NCI-H446 treated with DMSO at 0.1 percent for 48 hours (cell line): ENCODE data around the gene PSMD13.
"Not testable (repeated sequence)": the region's sequence is repeated elsewhere in the genome, so short reads cannot be mapped to it uniquely, and the experiment has no call there.

Experiments used
- DNase-seq: peaks from one replicate; lab custom pipeline; 2025; lab: John Stamatoyannopoulos, UW

PSMD13 gene

GRCh38 chr11:276219-276618 lies 39.4 kb downstream of the PSMD13 start:
- no peak for DNase-seq

- DNase-seq, result no peak
Measured at GRCh38 chr11:278001-278951, 41.5 kb downstream of the PSMD13 start, which contains the start of gene NLRP6. TSS of gene NLRP6 (plus strand) at chr11:278407. CDS start at chr11:278570, 163 bp downstream.

DNA sequence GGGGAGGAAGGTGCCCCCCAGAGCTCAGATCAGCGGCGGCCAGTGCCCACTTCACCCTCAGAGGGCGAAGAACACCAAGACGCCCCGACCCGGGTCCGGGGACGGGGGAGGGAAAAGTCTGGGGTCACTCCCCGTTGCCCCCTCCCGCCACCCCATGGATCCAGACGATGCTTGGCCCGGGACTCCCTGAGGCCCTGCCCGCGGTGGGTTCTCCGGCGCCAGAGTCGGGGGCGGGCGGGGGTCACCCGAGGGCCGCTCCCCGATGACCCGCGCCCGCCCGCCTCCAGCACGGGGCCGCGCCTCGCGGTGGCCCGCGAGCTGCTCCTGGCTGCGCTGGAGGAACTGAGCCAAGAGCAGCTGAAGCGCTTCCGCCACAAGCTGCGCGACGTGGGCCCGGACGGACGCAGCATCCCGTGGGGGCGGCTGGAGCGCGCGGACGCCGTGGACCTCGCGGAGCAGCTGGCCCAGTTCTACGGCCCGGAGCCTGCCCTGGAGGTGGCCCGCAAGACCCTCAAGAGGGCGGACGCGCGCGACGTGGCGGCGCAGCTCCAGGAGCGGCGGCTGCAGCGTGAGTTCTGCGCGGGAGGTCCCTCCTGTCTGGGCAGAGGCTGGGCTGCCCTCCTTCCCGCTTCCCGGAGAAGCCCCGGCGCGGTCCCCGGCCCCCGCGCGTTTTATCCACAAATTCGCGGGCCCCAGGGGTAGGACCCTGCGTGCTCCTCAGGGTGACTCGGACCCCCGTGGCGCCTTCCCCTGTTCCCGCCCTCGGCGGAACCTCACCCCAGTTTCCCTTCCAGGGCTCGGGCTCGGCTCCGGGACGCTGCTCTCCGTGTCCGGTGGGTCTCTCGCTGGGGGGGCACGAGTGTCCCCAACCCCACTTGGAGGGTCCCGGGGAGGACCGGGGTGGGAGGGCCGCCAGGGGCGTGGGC lies 42.5 kb downstream of the PSMD13 start:
- DNase-seq, result no peak

- DNase-seq, result no peak
Measured at GRCh38 chr11:279966-280705, 43.4 kb downstream of the PSMD13 start.

DNA sequence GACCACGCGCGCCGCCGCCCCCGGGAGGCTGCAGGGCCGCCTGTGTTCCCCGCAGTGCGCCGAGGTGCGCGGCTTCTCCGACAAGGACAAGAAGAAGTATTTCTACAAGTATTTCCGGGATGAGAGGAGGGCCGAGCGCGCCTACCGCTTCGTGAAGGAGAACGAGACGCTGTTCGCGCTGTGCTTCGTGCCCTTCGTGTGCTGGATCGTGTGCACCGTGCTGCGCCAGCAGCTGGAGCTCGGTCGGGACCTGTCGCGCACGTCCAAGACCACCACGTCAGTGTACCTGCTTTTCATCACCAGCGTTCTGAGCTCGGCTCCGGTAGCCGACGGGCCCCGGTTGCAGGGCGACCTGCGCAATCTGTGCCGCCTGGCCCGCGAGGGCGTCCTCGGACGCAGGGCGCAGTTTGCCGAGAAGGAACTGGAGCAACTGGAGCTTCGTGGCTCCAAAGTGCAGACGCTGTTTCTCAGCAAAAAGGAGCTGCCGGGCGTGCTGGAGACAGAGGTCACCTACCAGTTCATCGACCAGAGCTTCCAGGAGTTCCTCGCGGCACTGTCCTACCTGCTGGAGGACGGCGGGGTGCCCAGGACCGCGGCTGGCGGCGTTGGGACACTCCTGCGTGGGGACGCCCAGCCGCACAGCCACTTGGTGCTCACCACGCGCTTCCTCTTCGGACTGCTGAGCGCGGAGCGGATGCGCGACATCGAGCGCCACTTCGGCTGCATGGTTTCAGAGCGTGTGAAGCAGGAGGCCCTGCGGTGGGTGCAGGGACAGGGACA lies 44.1 kb downstream of the PSMD13 start:
- DNase-seq, result no peak

- DNase-seq, result no peak
Measured at GRCh38 chr11:281486-282161, 44.8 kb downstream of the PSMD13 start.

- no peak for DNase-seq
Measured at GRCh38 chr11:282171-282570, 45.4 kb downstream of the PSMD13 start.

GRCh38 chr11:282630-283360 lies 46.0 kb downstream of the PSMD13 start:
- DNase-seq, result no peak

GRCh38 chr11:283405-284104 lies 46.8 kb downstream of the PSMD13 start:
- no peak for DNase-seq

GRCh38 chr11:284105-285020 lies 47.6 kb downstream of the PSMD13 start:
- no peak for DNase-seq

DNA sequence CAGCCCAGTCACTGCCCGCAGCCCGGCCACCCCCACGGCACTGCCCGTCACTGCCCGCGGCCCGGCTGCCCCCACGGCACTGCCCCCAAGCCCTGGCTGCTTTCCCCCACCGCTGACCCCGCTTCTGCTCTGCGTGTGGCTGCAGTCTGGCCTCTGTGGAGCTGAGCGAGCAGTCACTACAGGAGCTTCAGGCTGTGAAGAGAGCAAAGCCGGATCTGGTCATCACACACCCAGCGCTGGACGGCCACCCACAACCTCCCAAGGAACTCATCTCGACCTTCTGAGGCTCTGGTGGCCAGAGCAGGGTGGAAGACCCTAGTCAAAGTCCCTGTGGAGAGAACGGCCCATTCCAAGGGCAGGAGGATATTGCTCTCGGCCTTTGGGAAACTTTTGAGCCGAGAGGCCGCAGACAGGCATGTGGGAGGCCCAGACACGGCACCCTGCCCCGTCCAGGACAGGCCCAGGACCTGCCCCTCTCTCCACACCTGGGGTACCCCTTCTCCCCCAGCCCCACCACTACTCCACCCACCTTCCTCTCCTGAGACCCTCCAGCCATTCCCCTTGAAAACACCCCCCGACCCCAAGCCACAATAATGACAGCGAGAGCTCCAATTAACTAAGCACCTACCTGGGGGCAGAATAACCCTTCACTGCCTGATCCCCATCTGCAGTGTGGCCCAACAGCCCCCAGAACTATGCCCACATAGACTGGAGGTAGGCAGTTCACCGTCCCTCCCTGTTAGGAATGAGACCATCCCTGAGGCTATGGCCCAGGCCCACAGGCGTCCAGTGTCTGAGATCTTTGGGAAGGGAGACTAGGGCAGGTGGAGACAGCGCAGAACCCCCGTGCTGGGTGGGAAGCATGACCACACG lies 48.5 kb downstream of the PSMD13 start:
- DNase-seq, result no peak

DNA sequence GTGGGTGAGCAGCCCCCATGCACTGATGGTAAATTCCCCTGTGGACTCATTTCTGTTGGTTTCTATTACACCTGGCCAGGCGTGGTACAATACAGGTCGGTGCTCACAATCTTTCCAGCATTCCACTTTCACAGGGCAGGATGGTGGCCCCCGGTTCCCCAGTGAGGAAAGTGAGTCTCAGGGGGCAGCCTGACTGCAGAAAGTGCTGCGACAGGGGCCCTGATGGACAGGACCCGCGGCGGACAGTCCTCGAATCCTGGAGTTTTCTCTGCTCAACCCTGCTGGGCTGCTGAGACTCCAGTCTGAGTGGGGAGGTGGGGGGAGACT lies 49.1 kb downstream of the PSMD13 start:
- DNase-seq, result no peak

GRCh38 chr11:286977-287820 lies 50.4 kb downstream of the PSMD13 start:
- DNase-seq, result not testable (repeated sequence)

- no peak for DNase-seq
Measured at GRCh38 chr11:287821-288477, 51.2 kb downstream of the PSMD13 start.

DNA sequence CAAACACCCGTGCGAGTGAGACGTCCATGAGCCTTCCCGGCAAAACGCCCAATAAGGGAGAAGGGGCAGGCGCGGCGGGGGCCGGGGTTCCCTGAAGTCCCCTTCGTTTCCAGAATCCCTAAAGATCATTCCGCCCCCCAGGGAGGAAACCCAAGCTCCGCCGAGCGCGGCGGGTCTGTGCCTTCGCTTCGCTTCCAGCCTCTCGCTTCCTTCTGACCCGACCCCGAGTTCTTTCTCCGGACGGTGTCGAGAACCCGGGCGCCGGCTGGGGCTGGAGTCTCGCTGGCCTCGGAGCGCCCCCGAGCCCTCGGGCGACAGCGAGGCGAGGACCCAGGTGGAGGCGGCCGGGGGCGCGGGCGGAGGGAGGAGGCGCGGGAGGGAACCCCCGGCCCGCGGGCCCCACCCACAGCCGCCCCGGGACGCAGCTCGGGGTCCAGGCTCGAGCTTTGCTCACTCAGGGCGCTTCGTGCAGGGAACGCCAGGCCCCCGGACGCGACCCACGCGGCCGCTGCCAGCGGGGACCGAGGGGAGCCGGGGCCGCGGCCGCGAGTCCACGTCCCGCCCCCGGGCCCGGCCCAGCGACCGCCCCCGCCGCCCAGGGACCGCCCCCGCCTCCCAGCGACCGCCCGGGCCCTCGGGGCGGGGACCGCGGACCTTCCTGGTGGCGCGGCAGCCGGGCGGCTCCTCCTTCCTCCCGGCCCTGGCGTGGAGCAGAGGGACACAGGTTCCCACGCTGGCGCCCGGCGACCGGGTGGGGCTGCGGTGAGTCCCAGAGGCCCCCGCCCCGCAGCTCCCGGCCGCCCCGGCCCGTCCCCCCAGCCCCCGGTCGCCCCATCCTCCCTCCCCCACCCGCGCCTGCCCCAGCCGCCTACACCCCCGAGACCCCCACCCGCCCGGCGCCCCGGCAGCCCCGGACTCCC lies 52.0 kb downstream of the PSMD13 start, which contains the start of gene PGGHG:
TSS of gene PGGHG (plus strand) at position 649 of the 920 bp plus-strand sequence. CDS start 691 bp downstream, outside the sequence.
- DNase-seq, result no peak
